GM21526 (cell line): ENCODE measurements around the gene OTUD5.

Source experiments
- ATAC-seq: cut with Tn5 transposase; IDR thresholded peaks from one replicate; pipeline ENCODE4 v1.9.1; 2021; ENCODE audit warnings: moderate library complexity; ENCODE audit not compliant: unreplicated experiment, low FRiP score

The OTUD5 gene

GRCh38 chrX:48913605-48914366 lies 43.6 kb downstream of the OTUD5 start:
- no peak for ATAC-seq

GRCh38 chrX:48911412-48912182 lies 45.8 kb downstream of the OTUD5 start, which contains the start of gene SLC35A2:
Gene SLC35A2, minus strand, starts transcription at chrX:48911646. Its CDS starts 10 bp downstream, at chrX:48911636.
- peak; percentile 40 for ATAC-seq

- no peak for ATAC-seq
These were observed 46.4 kb downstream of the OTUD5 start for GRCh38 chrX:48910926-48911411.

GRCh38 chrX:48909703-48910294 lies 47.6 kb downstream of the OTUD5 start:
- no peak for ATAC-seq

- ATAC-seq: no peak
These were observed 48.8 kb downstream of the OTUD5 start for GRCh38 chrX:48908600-48908999.

- ATAC-seq: no peak
These were observed 52.2 kb downstream of the OTUD5 start for GRCh38 chrX:48905090-48905790.

GRCh38 chrX:48904626-48905025 lies 52.8 kb downstream of the OTUD5 start:
- no peak for ATAC-seq

GRCh38 chrX:48904180-48904579 lies 53.2 kb downstream of the OTUD5 start:
- no peak for ATAC-seq

GRCh38 chrX:48903290-48903689 lies 54.1 kb downstream of the OTUD5 start:
- ATAC-seq: no peak

- no peak for ATAC-seq
These were observed 54.6 kb downstream of the OTUD5 start for GRCh38 chrX:48902776-48903175.

GRCh38 chrX:48902135-48902534 lies 55.3 kb downstream of the OTUD5 start:
- no peak for ATAC-seq

- ATAC-seq: no peak
These were observed 56.3 kb downstream of the OTUD5 start for GRCh38 chrX:48901069-48901468.

GRCh38 chrX:48899078-48899410 lies 58.4 kb downstream of the OTUD5 start:
- ATAC-seq: no peak

GRCh38 chrX:48897625-48898306 lies 59.6 kb downstream of the OTUD5 start, which contains the start of the genes PQBP1 and TIMM17B:
Gene PQBP1, plus strand, starts transcription at chrX:48897930. Its CDS starts 580 bp downstream, at chrX:48898510.
Gene TIMM17B, minus strand, starts transcription at chrX:48897768. Its CDS starts 19 bp downstream, at chrX:48897749.
- ATAC-seq: peak; percentile 69

GRCh38 chrX:48897157-48897624 lies 60.2 kb downstream of the OTUD5 start:
- ATAC-seq: no peak

GRCh38 chrX:48896611-48897011 lies 60.8 kb downstream of the OTUD5 start:
- no peak for ATAC-seq

- no peak for ATAC-seq
These were observed 62.5 kb downstream of the OTUD5 start for GRCh38 chrX:48894891-48895290.

- ATAC-seq: no peak
These were observed 63.7 kb downstream of the OTUD5 start for GRCh38 chrX:48893556-48894348.

GRCh38 chrX:48892896-48893295 lies 64.5 kb downstream of the OTUD5 start:
- ATAC-seq: no peak
